HG03135 (cell line): ENCODE measurements around the gene USP24.
"Not testable (repeated sequence)": the region's sequence is repeated elsewhere in the genome, so short reads cannot be mapped to it uniquely, and the experiment has no call there.

Source experiments
- ATAC-seq: cut with Tn5 transposase; IDR thresholded peaks from one replicate; pipeline ENCODE4 v1.9.1; 2021; ENCODE audit warnings: mild to moderate bottlenecking, moderate library complexity; ENCODE audit not compliant: unreplicated experiment

The USP24 gene

DNA sequence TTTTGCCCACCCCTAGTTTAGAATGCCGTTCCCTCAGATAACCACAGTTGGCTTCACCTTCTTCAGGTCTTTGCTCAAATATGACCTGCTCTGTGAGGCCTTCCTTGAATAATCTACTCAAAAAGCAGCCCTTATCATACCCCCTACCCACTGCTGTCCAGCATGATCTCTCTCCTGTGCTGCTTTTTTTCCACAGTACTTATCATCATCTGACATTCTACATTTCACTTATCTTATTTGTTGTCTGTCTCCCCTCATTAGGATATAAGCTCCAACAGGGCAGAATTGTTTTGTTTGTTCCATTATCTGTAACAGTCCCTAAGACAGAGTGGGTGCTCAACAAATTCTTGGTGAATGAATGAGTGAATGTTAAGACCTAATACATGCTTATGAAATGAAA lies 18.1 kb downstream of the USP24 start:
- no peak for ATAC-seq

DNA sequence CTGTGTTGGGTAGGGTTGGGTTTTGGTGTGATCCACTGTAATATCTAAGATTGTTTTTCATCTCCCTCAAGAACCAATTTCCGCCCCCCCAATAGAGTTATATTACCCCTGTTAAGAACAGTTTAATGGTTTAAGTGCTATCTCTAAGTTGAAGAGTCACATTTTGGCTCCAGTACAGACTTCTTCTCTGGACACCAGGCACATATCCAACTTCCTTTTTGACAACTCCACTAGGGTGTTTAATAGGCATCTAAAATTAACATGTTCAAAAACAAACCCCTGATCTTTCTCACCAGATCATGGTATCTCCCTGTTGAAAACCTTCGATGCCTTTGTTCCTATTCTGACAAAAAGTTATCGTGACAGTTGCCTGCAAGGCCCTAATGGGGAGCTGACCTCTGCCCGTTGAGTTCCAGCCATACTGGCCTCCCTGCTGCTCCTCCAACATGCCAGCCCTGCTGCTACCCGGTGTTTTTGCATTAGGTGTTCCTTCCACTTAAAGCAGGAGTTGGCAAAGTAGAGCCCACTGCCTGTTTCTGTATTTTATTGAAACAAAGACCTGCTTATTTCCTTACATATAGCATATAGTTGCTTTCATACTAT lies 18.6 kb downstream of the USP24 start:
- no peak for ATAC-seq

DNA sequence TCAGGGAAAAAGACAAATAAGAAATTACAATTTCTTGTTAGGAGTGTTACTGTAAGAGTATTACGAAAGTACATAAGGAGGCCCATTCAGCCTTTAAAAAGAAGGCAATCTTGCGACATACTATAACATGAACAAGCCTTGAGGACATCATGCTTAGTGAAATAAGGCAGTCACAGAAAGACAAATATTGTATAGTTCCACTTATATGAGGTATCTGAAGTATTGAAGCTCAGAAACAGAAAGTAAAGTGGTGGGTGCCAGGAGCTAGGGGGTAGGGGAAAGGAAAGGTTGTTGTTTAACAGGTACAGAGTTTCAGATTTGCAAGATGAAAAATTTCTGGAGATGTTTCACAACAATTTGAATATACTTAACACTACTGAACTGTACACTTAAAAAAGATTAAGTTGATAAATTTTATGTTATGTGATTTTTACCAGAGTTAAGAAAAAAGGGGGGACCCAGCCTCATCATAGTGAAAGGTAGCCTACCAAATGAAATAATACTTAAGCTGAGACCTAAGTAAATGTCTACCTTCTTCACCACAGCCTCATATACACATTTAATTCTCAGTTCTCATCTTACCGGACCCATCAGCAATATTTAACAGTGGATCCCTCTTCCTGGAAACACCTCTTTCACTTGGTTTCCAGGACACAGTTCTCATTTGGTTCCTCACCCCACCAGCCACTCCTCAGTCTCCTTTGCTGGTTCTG lies 19.5 kb downstream of the USP24 start:
- no peak for ATAC-seq

DNA sequence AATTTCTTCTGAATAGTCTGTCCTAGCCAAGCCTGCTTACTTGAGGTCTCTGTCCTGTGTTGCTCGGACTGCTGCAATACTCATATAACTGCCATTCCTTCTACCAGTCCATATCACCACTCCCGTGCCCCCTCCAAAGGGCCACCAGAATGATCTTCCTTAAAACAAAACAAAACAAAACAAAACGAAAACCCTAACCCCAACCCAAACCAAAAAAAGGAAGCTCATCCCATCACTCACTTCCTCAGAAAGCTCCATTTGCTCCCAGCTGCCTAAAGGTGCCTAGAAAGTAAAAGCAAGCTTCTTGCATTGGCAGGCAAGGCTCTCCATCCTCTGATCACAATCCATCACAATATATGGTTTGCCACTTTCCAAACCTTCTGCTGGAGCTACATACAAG lies 20.3 kb downstream of the USP24 start:
- ATAC-seq: no peak

DNA sequence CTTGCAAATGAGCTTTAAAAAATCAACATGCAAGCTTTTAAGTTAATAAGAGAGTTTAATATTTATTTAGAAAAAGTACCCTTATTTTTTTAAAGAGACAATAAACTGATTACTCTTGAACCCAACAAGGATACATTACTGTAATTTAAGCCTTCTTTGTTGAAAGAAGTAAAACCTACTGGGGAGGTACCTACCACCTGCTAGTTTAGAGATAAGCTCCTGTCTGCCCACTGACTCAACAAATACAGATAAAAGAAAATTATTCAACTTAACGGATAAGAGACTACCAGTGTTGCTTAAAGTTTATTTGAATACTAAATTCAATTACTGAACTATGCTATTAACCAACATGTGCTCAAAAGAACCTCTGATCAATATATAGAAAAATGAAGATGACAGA lies 23.1 kb downstream of the USP24 start:
- ATAC-seq: no peak

DNA sequence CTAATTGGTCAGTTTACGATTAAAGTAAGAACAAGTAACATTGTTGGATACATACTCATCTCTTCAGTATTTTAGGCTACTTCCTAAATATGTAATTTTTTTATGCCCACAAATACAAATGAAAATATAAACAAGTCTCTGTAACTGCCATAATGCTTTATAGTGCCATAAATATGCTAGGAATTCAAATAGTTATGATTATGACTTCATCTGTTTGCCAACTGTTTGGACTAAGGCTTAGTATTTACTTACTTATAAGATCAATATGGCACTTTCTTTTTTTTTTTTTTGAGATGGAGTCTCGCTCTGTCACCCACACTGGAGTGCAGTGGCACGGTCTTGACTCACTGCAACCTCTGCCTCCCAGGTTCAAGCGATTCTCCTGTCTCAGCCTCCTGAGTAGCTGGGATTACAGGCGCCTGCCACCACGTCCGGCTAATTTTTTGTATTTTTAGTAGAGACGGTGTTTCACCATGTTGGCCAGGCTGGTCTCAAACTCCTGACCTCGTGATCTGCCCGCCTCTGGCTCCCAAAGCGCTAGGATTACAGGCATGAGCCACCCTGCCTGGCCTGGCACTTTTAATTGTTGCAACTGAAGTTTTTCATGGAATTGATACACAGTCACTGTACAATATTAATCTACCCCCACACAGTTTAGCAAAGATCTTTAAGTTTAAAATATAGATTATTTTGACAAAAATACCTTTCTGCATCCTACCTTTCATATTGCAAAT lies 23.8 kb downstream of the USP24 start:
- not testable (repeated sequence) for ATAC-seq

DNA sequence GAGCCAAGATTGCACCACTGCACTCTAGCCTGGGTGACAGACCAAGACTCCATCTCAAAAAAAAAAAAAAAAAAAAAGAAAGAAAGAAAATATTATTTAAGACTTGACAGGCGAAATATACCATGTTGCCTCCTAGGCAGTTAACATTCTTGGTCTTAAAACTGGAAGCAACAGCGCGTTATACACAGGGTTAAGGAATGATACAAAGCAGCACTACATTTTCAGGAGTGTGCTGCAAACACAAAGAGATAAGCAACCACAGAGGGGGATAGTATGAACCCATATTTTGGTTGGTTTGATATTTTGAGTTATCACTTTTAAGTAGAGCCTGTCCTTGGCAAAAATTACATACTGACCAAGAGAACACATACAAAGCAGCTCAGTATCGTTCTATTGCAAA lies 25.1 kb downstream of the USP24 start:
- ATAC-seq: no peak

DNA sequence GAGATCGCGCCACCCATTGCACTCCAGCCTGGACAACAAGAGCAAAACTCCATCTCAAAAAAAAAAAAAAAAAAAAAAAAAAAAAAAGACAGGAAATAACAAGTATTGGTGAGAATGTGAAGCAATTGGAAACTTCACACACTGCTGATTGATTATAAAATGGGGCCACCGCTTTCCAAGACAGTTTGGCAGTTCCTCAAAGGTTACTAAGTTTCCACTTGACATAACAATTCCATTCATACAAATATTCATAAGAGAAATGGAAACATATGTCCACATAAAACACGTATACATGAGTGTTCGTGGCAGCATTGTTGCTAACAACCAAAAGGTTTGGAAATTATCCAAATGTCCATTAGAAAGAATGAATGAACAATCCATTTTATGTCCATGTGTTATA lies 26.3 kb downstream of the USP24 start:
- ATAC-seq: no peak

DNA sequence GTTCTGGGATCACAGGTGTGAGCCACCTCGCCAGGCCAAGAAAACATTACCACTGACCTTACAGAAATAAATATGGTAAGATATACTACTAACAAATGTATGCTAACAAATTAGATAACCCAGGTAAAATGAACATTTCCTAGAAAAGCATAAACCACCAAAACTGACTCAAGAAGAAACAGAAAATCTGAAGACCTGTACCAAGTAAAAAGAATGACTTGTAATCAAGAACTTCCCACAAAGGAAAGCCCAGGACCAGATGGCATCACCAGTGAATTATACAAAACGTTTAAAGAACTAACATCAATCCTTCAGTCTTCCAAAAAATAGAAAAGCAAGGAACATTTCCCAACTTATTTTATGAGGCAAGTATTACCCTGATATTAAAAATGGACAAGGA lies 29.3 kb downstream of the USP24 start:
- no peak for ATAC-seq

DNA sequence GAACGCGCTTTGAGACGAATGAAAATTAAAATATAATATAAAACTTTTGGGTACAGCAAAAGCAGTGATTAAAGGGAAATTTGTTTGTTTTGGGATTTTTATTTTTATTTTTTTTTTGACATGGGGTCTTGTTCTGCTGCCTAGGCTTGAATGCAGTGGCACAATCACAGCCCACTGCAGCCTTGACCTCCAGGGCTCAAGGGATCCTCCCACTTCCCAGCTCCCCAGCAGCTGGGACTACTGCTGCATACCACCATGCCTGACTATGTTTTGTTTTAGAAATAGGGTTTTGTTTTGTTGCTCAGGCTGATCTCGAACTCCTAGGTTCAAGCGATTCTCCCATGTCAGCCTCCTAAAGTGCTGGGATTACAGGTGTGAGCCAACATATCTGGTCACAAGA lies 30.3 kb downstream of the USP24 start:
- no peak for ATAC-seq

DNA sequence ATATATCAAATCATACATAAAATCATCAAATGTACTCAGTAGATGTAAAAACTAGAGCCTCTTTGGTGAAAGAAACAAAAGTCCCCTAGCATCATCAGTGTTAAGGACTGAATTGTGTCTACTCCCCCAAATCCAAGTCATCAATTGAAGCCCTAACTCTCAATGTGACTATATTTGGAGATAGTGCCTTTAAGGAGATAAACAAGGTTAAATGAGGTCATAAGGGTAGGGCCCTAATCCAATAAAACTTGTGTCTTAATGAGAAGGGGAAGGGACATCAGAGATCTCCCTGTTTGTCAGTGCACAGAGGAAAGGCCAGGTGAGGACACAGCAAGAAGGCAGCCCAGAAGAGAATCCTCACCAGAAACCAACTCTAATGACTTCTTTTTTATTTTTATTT lies 33.5 kb downstream of the USP24 start:
- no peak for ATAC-seq

DNA sequence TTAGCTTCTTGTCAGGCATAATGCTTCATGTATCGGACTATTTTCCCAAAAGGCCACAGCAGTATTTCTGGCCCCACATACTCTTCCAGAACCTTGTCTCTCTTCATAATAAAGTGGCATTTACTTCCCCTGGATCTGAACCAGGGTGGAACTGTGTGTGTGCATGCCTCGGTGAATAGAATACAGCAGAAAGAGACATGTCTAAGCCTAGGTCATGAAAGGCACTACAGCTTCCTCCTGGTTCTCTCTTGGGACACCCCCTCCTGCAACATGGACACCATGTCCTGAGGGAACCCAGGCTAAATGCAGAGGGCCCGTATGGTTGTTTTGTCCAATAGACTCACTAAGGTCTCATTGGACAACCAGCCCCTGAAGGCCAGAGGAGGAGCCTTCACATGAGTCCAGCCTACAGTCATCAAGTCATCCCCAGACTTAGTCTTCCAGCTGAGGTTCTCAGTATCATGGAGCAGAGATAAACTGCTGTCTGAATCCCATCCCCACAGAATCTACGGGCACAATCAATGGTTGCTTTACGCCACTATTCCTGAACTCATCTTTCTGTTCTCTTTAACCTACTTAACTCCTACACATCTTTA lies 35.0 kb downstream of the USP24 start:
- ATAC-seq: no peak

DNA sequence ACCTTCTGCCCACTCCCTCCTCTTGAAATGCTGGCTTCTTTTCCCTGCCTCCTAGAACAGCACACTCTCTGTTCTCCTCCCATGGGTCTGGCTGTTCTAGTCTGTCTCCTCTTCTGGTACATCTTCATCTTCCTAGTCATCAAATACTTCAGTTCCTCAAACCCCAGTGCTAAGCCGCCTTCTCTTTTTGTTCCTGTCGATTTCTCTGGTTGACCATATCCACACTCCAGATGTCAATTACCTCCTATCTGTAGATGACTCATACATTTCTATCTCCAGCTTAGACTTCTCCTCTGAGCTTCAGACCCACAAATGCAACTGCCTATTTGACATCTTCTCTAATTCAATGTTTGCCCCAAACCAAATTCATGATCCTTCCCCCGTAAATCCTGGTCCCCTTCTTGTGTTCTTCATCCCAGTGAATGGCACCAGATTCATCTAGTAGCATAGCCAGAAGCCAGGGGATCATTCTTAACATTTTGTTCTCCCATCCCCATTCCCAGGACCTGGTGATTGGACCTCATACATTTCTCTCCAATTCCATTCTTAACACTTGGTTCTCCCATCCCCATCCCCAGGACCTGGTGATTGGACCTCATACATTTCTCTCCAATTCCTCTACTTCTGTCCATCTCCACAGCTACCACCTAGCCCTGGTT lies 35.9 kb downstream of the USP24 start:
- no peak for ATAC-seq

DNA sequence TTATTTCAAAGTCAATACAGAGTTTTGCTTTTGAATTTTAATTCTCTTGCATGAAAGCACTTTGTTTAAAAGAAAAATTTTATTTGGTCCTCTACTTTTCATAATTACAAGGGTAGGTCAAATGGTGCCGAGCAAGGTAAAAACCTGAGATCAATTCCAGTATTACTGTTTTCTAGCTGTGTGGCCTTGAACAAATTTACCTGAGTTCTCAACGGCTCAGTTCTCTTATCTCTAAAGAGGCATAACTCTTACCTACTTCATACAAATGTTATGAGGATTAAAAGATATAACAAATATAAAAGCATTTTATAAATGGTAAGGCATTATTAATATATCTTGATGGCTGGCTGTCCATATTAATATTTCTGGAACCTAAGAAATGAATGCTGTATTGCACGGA lies 42.5 kb downstream of the USP24 start:
- no peak for ATAC-seq

DNA sequence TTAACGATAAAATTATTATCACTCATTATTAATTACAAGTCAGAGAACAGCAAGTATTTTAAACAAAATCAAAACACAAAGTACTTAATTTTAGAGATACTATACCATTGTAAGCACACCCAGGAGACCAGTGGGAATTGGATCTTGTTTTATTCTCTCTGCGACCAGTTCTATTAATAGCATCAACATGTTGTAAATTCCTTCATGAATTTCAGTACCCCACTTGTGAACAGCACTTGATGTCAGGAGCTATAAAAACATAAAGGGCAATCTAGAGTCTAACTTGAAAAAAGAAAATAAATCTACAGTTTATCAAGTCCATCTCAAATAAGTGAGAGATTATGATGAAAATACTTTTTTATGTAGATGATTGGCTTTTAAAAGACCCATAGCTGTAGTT lies 42.9 kb downstream of the USP24 start:
- ATAC-seq: no peak

DNA sequence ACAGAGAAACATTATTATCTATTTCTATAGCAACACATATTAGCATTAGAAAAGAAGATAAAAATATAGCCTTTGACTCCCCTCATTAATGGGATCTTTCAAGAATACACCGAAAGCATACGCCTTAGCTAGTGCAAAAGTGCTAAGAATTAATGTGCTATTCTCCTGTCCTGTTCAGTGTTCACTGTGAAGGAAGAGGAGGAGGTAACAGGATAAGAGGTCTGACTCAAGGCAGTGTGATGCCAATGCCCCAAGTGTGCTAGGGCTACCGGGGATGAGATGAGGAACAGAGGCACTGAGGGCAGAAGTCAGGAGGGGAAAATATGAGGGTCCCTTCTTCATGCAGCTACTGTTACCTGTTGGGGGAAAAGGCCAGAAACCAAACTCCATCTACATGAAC lies 43.5 kb downstream of the USP24 start:
- ATAC-seq: no peak

DNA sequence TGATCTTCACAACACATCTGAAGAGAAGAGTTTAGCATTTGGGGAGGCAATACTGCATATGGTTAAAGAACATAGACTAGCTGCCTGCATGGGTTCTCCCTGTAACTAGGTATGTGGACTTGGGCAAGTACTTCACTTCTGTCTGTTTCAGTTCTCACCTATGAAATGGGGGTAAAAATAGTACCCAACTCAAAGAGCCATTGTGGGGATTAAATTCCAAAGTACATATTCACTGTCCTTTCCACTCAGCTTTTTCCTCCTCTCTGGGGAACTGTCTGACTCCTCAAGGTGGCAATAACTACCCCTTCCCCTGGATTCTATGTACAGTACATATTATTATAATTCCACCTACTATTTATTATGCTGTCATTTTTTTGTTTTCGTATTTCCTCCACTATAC lies 44.7 kb downstream of the USP24 start:
- no peak for ATAC-seq

DNA sequence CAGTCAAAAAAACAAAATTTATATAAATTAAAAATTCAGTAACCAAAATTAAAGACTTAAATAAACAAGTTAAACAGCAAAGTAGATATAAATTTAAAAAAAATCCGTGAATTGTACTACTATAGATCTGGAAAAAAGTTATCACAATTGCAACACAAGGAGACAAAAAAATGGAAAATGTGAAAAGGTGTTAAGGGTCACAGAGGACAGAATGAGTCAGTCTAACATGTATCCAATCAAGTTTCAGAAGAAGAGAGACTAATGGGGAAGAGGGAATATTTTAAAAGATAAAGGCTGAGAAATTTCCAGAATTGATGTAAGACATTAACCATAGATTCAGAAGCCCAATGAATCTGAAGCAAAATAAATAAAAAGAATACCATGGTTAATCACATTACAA lies 46.0 kb downstream of the USP24 start:
- ATAC-seq: no peak

DNA sequence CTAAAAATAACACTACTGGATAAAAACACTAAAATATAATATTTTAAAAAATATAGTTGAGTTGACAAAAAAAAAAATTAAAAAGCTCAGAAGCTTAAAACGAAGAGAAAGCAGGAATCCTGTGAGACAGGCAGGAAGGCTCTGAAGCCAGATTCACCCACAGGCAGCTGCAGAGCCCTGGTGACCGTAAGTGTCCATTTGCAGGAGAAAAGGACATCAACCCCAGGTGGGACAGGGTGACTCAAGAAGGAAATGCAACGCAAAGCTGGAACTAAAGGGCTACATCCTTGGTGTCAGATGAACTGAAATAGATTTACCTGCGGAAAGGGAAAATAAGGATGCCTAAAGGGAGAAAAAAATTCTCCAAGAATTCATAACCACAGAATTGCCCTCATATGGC lies 46.8 kb downstream of the USP24 start:
- no peak for ATAC-seq

DNA sequence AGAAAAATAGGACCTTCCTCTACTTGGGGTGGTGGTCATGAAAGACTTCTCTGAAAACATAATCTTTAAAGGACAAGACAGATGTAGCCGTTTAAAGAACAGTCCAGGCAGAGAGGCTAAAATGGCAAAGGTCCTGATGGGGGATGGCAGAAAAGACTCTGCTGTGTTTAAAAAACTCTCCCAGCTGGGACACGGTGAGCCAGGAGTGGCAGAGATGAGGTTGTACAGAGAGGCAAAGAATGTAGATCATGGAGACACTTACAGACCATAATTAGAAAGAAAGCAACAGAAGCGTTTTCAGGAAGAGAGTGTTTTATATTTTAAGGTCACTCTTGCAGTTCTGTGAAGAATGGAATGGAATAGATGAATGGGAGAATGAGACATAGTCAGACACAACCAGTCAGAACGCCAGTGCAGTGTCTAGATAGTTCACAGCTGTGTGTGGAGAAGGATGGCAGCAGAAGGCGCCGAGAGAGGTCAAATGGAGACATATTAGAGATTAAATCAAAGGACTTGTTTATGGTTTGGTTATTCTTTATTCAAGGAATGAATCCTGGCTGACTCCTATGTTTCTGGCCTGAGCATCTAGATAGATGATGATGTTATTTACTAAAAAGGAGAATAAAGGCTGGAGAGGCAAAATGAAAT lies 47.8 kb downstream of the USP24 start:
- no peak for ATAC-seq

DNA sequence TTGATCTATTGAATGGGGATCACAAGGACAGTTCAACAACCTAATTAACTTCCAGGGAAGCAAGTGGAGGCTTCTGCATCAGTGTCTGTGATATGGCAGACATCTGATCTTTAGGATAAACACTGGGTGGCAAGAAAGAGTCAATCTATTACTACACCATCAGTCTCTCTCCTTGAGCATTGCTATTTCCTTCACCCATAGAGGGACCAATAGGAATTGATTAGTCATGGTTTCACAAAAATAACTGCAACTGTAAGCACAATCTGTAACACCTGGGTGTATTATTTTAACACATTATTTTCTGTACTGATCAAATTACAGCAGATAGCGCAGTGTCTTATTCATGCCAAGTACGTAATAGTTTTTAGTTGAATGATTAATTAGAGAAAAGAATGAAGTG lies 50.3 kb downstream of the USP24 start:
- ATAC-seq: no peak
